WI38 (cell line): Measurements from ENCODE around the gene ZNF638.
"Not testable (repeated sequence)": the region's sequence is repeated elsewhere in the genome, so short reads cannot be mapped to it uniquely, and the experiment has no call there.

Experiments used
- H3K4me3 ChIP-seq: 2 replicates; pipeline ENCODE4 v1.5.1; 2011; ENCODE audit warnings: low read depth, mild to moderate bottlenecking, control low read depth, low read length
- CTCF ChIP-seq: IDR thresholded peaks from 2 replicates; pipeline ENCODE4 v1.5.1; 2012; ENCODE audit warnings: low read depth, mild to moderate bottlenecking, control low read depth, low read length

ZNF638 gene

GRCh38 chr2:71419976-71420375 lies 88.4 kb downstream of the ZNF638 start:
- H3K4me3 ChIP-seq, result no peak overlapping the region
- no peak for TF ChIP-seq CTCF

GRCh38 chr2:71422786-71423185 lies 91.2 kb downstream of the ZNF638 start:
- no peak for TF ChIP-seq CTCF
- no peak overlapping the region for H3K4me3 ChIP-seq

- no peak for TF ChIP-seq CTCF
- H3K4me3 ChIP-seq, result no peak overlapping the region
These were observed 92.3 kb downstream of the ZNF638 start for GRCh38 chr2:71423817-71424420.

- TF ChIP-seq CTCF, result no peak
- H3K4me3 ChIP-seq, result no peak overlapping the region
These were observed 95.1 kb downstream of the ZNF638 start for GRCh38 chr2:71426721-71427120.

GRCh38 chr2:71428472-71429383 lies 97.1 kb downstream of the ZNF638 start:
- no peak for TF ChIP-seq CTCF

GRCh38 chr2:71445142-71445541 lies 113.6 kb downstream of the ZNF638 start:
- H3K4me3 ChIP-seq, result not testable (repeated sequence)

More at GRCh38 chr2:71428472-71429383, 97.1 kb downstream of the ZNF638 start:
- no peak overlapping the region for H3K4me3 ChIP-seq

GRCh38 chr2:71446505-71446904 lies 114.9 kb downstream of the ZNF638 start:
- TF ChIP-seq CTCF, result no peak
- no peak overlapping the region for H3K4me3 ChIP-seq
